ENCODE data around the gene CPM. TPM values are rescaled to one million over a fixed set of nuclear protein-coding genes. Genes with fewer than 3 reads are reported as not detected.

Gene CPM
- polyA plus RNA-seq, 1 donor (not counting 4 experiments of a cell fraction or from before 2014, with no cell fraction given) = 2.5 TPM

GRCh38 chr12:68870443-68870842, 62.5 kb downstream of the CPM start:
- H3K4me3 ChIP-seq (ENCODE audit: control insufficient read depth in 2 of 3, extremely low read depth in 1 of 3, insufficient read depth in 2 of 3, low read depth in 1 of 3, low read length in 3 of 3) = no peak overlapping the region
- no peak overlapping the region for H3K9ac ChIP-seq (ENCODE audit: control insufficient read depth, extremely low read depth, insufficient read depth, low read length)
- DNase-seq (ENCODE audit: low read depth, low spot score) (no peak), FAIRE-seq (no peak)
- H3K36me3 ChIP-seq (ENCODE audit: control insufficient read depth in 2 of 2, extremely low read depth in 1 of 2, insufficient read depth in 2 of 2, low read length in 2 of 2) = no peaks in the 10 kb centered on the region
- H4K20me1 ChIP-seq (ENCODE audit: control insufficient read depth, extremely low read depth, insufficient read depth, low read length) = no peaks in the 10 kb centered on the region
- H3K4me2 ChIP-seq (ENCODE audit: control insufficient read depth, extremely low read depth, insufficient read depth, low read depth, low read length) = no peak overlapping the region
- no peak for TF ChIP-seq EZH2 (IDR thresholded peaks at IDR 0.05; ENCODE audit: low read length)
- no peak overlapping the region for H3K27ac ChIP-seq (ENCODE audit: control insufficient read depth, insufficient read depth, low read length)
- peaks cover 11% of the 10 kb centered on the region for H3K4me1 ChIP-seq (ENCODE audit: control insufficient read depth, extremely low read depth, insufficient read depth, low read length)
- no peaks in the 10 kb centered on the region for H3K9me3 ChIP-seq (ENCODE audit: control insufficient read depth, low read depth, low read length)
- dilution Hi-C loops (cut with MboI; ENCODE audit: extremely low pct_ligation_motif_present, low sequenced_read_pairs) = no loop called here
- no peak overlapping the region for H2AFZ ChIP-seq (ENCODE audit: control insufficient read depth, low read length)
- no peaks in the 10 kb centered on the region for H3K27me3 ChIP-seq (ENCODE audit: control insufficient read depth, extremely low read depth, insufficient read depth, low read length)
- H3K9me1 ChIP-seq (ENCODE audit: control insufficient read depth, extremely low read depth, insufficient read depth, low read length) = no peaks in the 10 kb centered on the region
- H3K79me2 ChIP-seq (ENCODE audit: control insufficient read depth, insufficient read depth, low read length) = no peaks in the 10 kb centered on the region

- Histone ChIP-seq H2AFZ (ENCODE audit: control insufficient read depth, low read length) (no peak overlapping the region), H3K9me1 (ENCODE audit: control insufficient read depth, extremely low read depth, insufficient read depth, low read length) (no peaks in the 10 kb centered on the region), H3K9ac (ENCODE audit: control insufficient read depth, extremely low read depth, insufficient read depth, low read length) (no peak overlapping the region), H3K36me3 (ENCODE audit: control insufficient read depth in 2 of 2, extremely low read depth in 1 of 2, insufficient read depth in 2 of 2, low read length in 2 of 2) (no peaks in the 10 kb centered on the region), H3K27me3 (ENCODE audit: control insufficient read depth, extremely low read depth, insufficient read depth, low read length) (no peaks in the 10 kb centered on the region), H3K4me1 (ENCODE audit: control insufficient read depth, extremely low read depth, insufficient read depth, low read length) (peaks cover 11% of the 10 kb centered on the region), H4K20me1 (ENCODE audit: control insufficient read depth, extremely low read depth, insufficient read depth, low read length) (no peaks in the 10 kb centered on the region), H3K79me2 (ENCODE audit: control insufficient read depth, insufficient read depth, low read length) (no peaks in the 10 kb centered on the region), H3K27ac (ENCODE audit: control insufficient read depth, insufficient read depth, low read length) (no peak overlapping the region), H3K4me3 (ENCODE audit: control insufficient read depth in 2 of 3, extremely low read depth in 1 of 3, insufficient read depth in 2 of 3, low read depth in 1 of 3, low read length in 3 of 3) (no peak overlapping the region), H3K9me3 (ENCODE audit: control insufficient read depth, low read depth, low read length) (no peaks in the 10 kb centered on the region), H3K4me2 (ENCODE audit: control insufficient read depth, extremely low read depth, insufficient read depth, low read depth, low read length) (no peak overlapping the region)
- TF ChIP-seq CTCF (optimal IDR thresholded peaks at IDR 0.05 in 1 of 3, IDR thresholded peaks at IDR 0.05 in 1 of 3, conservative IDR thresholded peaks at IDR 0.05 in 1 of 3; ENCODE audit: extremely low read depth in 1 of 3, insufficient read depth in 2 of 3, low read length in 3 of 3) (no peak), EZH2 (IDR thresholded peaks at IDR 0.05; ENCODE audit: low read length) (no peak)
- dilution Hi-C loops (cut with MboI; ENCODE audit: extremely low pct_ligation_motif_present, low sequenced_read_pairs) = no loop called here
- FAIRE-seq (no peak), DNase-seq (ENCODE audit: low read depth, low spot score) (no peak)
Observed at GRCh38 chr12:68870011-68870410, 63.0 kb downstream of the CPM start.

Data from keratinocyte (primary cell).